Kidney tubule cell (primary cell): ENCODE results near the gene PDCD2L.
A peak's percentile ranks its signal among the peaks of the same experiment; 100 is the strongest.
"Not testable (repeated sequence)": the region's sequence is repeated elsewhere in the genome, so short reads cannot be mapped to it uniquely, and the experiment has no call there.

Experiments used
- DNase-seq: peaks from one replicate; pipeline ENCODE4 v3.0.0-alpha.2; 2018; ENCODE audit warnings: low spot score

The PDCD2L gene

GRCh38 chr19:34411216-34411615 lies 7.0 kb downstream of the PDCD2L start:
- DNase-seq, result no peak

- DNase-seq, result no peak
These were observed 11.9 kb downstream of the PDCD2L start for GRCh38 chr19:34416021-34416545.

- no peak for DNase-seq
These were observed 14.1 kb downstream of the PDCD2L start for GRCh38 chr19:34418300-34418699.

- no peak for DNase-seq
These were observed 22.0 kb downstream of the PDCD2L start for GRCh38 chr19:34426096-34426661.

- peak; percentile 42 for DNase-seq
These were observed 24.5 kb downstream of the PDCD2L start for GRCh38 chr19:34428549-34429285.

GRCh38 chr19:34429553-34429952 lies 25.4 kb downstream of the PDCD2L start:
- no peak for DNase-seq

- peak; percentile 52 for DNase-seq
These were observed 26.8 kb downstream of the PDCD2L start for GRCh38 chr19:34430738-34431625.

GRCh38 chr19:34431681-34432402 lies 27.6 kb downstream of the PDCD2L start:
- DNase-seq, result no peak

- DNase-seq, result no peak
These were observed 28.6 kb downstream of the PDCD2L start for GRCh38 chr19:34432797-34433196.

- no peak for DNase-seq
These were observed 32.5 kb downstream of the PDCD2L start for GRCh38 chr19:34436716-34437115.

- DNase-seq, result no peak
These were observed 44.0 kb downstream of the PDCD2L start for GRCh38 chr19:34448191-34448590.

GRCh38 chr19:34452723-34453122 lies 48.5 kb downstream of the PDCD2L start:
- no peak for DNase-seq

- no peak for DNase-seq
These were observed 49.9 kb downstream of the PDCD2L start for GRCh38 chr19:34454091-34454490.

GRCh38 chr19:34454685-34455084 lies 50.5 kb downstream of the PDCD2L start:
- DNase-seq, result no peak

GRCh38 chr19:34455783-34456480 lies 51.7 kb downstream of the PDCD2L start:
- not testable (repeated sequence) for DNase-seq

- no peak for DNase-seq
These were observed 53.2 kb downstream of the PDCD2L start for GRCh38 chr19:34457446-34457845.

- DNase-seq, result no peak
These were observed 54.5 kb downstream of the PDCD2L start for GRCh38 chr19:34458677-34459076.

GRCh38 chr19:34459614-34460013 lies 55.4 kb downstream of the PDCD2L start:
- no peak for DNase-seq

- DNase-seq, result no peak
These were observed 57.3 kb downstream of the PDCD2L start for GRCh38 chr19:34461375-34462100.

- not testable (repeated sequence) for DNase-seq
These were observed 60.6 kb downstream of the PDCD2L start for GRCh38 chr19:34464785-34465184.

- no peak for DNase-seq
These were observed 64.2 kb downstream of the PDCD2L start for GRCh38 chr19:34468409-34468808.
